HAP-1 (cell line): Measurements from ENCODE around the gene TEX264.

Experiments
- DNase-seq, 2 experiments: peaks; one replicate each; pipeline ENCODE4 v3.0.0-alpha.2; 2016 to 2020; ENCODE audit warnings: low spot score in 2 of 2
- H3K27me3 ChIP-seq: fragments of 250-450 bp; sonication (Bioruptor Pico); 2 replicates; pipeline ENCODE4 v1.5.1; 2020; ENCODE audit warnings: low read depth, mild to moderate bottlenecking, moderate library complexity
- H3K36me3 ChIP-seq: fragments of 250-450 bp; sonication (Bioruptor Pico); replicated peaks from 2 replicates; pipeline ENCODE4 v1.5.1; 2020; ENCODE audit warnings: mild to moderate bottlenecking
- H3K4me1 ChIP-seq: fragments of 250-450 bp; sonication (Bioruptor Pico); 2 replicates; pipeline ENCODE4 v1.5.1; 2020; ENCODE audit warnings: mild to moderate bottlenecking
- H3K4me3 ChIP-seq: fragments of 250-450 bp; sonication (Bioruptor Pico); 2 replicates; pipeline ENCODE4 v1.5.1; 2020; ENCODE audit warnings: mild to moderate bottlenecking, moderate library complexity
- H3K9me3 ChIP-seq: fragments of 250-450 bp; sonication (Bioruptor Pico); 2 replicates; pipeline ENCODE4 v1.5.1; 2020; ENCODE audit warnings: mild to moderate bottlenecking, moderate library complexity
- in situ Hi-C: fragments of 300-500 bp; cut with MboI; formaldehyde crosslinking; loops from 3 replicates; pipeline ENCODE4 v1.14.3; 2020; ENCODE audit warnings: low sequenced_read_pairs, inconsistent platforms, mixed read lengths

Gene TEX264

GRCh38 chr3:51679777-51680176, 8.7 kb downstream of the TEX264 start:
- Histone ChIP-seq H3K27me3 (no peaks in the 10 kb centered on the region), H3K4me1 (no peaks in the 10 kb centered on the region), H3K36me3 (peaks cover 26% of the 10 kb centered on the region), H3K9me3 (no peaks in the 10 kb centered on the region), H3K4me3 (no peak overlapping the region)
- DNase-seq = no peak
- in situ Hi-C loops = no loop called here

DNA sequence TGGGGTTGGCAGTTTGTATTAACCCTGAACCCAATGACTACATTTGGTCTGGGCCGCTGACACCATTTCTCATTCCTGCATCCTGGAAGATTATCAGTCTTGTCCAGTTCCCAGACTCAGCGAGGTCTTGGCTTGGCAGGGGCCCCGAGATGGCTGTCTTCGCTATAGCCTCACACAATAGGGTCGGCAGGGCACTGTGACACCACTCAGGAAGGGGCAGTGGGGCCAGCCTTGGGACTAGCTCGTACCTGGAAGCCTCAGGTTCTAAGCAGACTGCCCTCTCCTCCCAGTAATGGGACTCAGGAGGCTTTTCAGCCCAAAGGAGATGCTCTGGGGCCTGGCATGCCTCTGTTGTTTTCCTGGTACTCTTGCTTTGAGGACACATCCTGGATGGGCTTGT, 9.1 kb downstream of the TEX264 start:
- Histone ChIP-seq H3K36me3 (peaks cover 28% of the 10 kb centered on the region), H3K4me3 (no peak overlapping the region), H3K9me3 (no peaks in the 10 kb centered on the region), H3K4me1 (no peaks in the 10 kb centered on the region), H3K27me3 (no peaks in the 10 kb centered on the region)
- no peak for DNase-seq
- in situ Hi-C loops = no loop called here

- peaks cover 30% of the 10 kb centered on the region for H3K36me3 ChIP-seq
- H3K9me3 ChIP-seq = no peaks in the 10 kb centered on the region
- no peaks in the 10 kb centered on the region for H3K4me1 ChIP-seq
- H3K4me3 ChIP-seq = no peak overlapping the region
- H3K27me3 ChIP-seq = no peaks in the 10 kb centered on the region
- in situ Hi-C loops = no loop called here
- no peak for DNase-seq
Measured at GRCh38 chr3:51680663-51681230, 9.7 kb downstream of the TEX264 start.

- no peak for DNase-seq
- Histone ChIP-seq H3K36me3 (peaks cover 30% of the 10 kb centered on the region), H3K27me3 (no peaks in the 10 kb centered on the region), H3K4me1 (no peaks in the 10 kb centered on the region), H3K4me3 (no peak overlapping the region), H3K9me3 (no peaks in the 10 kb centered on the region)
- in situ Hi-C loops = no loop called here
Measured at GRCh38 chr3:51681453-51681852, 10.4 kb downstream of the TEX264 start.

DNA sequence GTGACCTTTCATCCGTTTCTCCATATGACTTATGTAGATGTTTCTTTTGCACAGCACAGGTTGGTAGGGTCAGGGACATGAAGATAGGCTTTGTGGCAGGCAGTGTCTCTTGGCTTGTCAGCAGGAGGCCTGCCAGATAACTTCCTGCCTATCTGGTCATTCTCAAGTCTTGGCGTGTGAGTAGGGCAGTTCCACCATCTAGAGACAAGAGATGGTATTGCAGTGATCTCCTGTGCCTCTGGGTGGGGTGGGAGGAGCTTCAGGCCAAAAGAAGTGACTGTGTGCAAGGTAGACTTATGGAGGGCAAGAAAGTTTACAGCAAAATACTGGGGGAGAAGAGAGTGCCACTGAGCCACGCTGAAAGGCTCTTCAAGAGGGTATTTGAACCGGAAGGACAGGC, 11.0 kb downstream of the TEX264 start:
- H3K4me3 ChIP-seq = no peak overlapping the region
- in situ Hi-C loops = no loop called here
- H3K4me1 ChIP-seq = no peaks in the 10 kb centered on the region

DNA sequence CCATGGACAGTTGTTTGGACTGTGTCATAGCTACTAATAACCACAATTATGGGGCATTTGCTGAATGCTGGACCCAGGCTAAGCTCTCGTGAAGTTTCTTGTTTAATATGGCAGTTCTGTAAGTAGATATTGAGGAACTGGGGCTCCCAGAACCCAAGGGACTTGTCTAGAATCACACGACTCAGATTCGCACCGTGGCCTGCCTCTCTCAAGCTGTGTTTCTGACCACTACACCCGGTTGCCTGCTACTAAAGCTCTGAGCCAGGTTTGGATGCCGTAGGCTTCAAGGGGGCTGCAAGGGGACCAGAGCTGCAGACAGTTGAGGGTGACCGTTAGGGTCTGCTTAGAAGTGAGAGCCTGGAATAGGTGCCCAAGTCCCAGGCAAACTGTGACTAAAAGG, 11.5 kb downstream of the TEX264 start:
- Histone ChIP-seq H3K4me1 (no peaks in the 10 kb centered on the region), H3K4me3 (no peak overlapping the region), H3K9me3 (no peaks in the 10 kb centered on the region), H3K36me3 (peaks cover 23% of the 10 kb centered on the region), H3K27me3 (no peaks in the 10 kb centered on the region)
- DNase-seq = no peak
- in situ Hi-C loops = no loop called here

More for the DNA sequence above, 11.0 kb downstream of the TEX264 start:
- peaks cover 25% of the 10 kb centered on the region for H3K36me3 ChIP-seq
- H3K9me3 ChIP-seq = no peaks in the 10 kb centered on the region
- no peaks in the 10 kb centered on the region for H3K27me3 ChIP-seq
- peak; percentile 72 to 79 for DNase-seq

- Histone ChIP-seq H3K4me3 (no peak overlapping the region), H3K4me1 (no peaks in the 10 kb centered on the region), H3K9me3 (no peaks in the 10 kb centered on the region), H3K27me3 (no peaks in the 10 kb centered on the region), H3K36me3 (peaks cover 23% of the 10 kb centered on the region)
- no peak for DNase-seq
- in situ Hi-C loops = no loop called here
Measured at GRCh38 chr3:51683566-51683965, 12.5 kb downstream of the TEX264 start.

DNA sequence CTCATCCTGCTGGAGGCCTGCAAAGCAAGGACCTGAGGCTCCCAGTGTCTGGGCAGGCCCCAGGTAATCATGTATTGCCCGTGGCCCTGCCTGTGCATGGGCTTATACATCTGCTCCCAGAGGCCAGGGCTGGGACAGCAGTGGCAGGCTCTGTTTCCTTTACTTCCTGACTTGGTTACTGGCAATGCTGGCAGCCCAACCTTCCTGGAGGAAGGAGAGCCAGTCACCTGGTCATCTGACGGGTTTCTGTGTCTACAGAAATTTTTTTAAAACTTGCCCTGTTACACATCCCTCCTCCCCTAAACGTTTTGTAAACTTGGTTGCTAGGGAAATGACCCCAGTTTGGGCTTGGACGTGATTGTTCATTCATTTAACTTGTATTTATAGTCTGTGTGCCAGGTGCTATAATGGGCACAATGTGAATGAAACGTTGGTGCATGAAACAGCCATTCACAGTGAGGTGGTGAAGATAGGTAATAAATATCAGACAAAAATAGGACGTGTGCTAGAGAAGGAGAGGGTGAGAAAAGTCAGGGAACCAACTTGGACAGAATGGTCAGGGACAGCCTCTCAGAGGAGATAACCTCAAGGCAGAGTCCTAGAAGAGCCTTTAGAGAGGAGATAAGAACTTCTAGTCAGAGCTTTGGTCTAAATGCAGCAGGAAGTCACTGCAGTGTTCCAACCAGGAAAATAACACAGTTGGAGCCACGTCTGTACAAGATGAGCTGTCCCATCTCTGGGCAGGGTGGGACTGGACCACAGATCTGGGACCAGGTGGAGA, 14.1 kb downstream of the TEX264 start:
- Histone ChIP-seq H3K27me3 (no peaks in the 10 kb centered on the region), H3K4me3 (no peak overlapping the region), H3K4me1 (no peaks in the 10 kb centered on the region), H3K36me3 (peaks cover 23% of the 10 kb centered on the region), H3K9me3 (no peaks in the 10 kb centered on the region)
- in situ Hi-C loops = no loop called here
- no peak for DNase-seq

- no peak for DNase-seq
- H3K9me3 ChIP-seq = no peaks in the 10 kb centered on the region
- in situ Hi-C loops = no loop called here
- peaks cover 23% of the 10 kb centered on the region for H3K36me3 ChIP-seq
- no peaks in the 10 kb centered on the region for H3K4me1 ChIP-seq
- no peaks in the 10 kb centered on the region for H3K27me3 ChIP-seq
- no peak overlapping the region for H3K4me3 ChIP-seq
Measured at GRCh38 chr3:51686056-51686455, 15.0 kb downstream of the TEX264 start.

DNA sequence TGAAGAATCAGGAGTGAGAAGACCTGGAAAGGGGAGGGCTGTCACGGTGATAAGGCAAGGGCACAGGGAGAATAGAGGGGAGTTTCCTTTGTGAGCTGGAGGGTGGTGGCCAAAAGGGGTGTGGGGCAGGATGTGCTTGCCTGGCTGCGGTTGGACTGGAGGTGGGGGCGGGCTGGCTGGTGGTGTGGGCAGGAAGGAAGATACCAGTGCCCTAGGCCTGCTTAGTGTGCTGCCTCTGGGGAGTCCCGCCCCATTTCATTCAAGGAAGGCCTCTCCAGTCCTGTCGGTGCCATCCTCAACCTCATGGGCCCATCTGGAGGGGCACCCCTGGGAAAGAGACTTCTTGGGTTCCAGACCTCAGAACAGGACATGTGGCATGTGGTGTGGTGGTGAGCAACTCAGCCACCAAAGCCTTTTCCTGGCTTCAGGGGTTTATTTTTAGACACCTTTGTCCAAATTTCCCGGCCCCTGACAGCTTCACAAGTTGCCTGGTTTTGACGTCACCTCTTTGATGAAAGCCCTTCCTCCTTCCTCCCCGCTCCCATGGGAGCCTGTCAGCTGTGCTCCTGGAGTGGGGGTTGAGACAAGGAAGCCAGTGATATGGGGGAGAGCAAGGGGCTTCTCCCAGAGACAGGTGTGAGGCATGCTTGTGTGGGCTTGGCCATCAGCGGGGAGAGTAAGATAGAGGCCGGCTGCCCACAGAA, 15.6 kb downstream of the TEX264 start:
- in situ Hi-C loops = no loop called here
- H3K27me3 ChIP-seq = no peaks in the 10 kb centered on the region
- H3K4me3 ChIP-seq = no peak overlapping the region
- no peaks in the 10 kb centered on the region for H3K9me3 ChIP-seq
- no peaks in the 10 kb centered on the region for H3K4me1 ChIP-seq
- H3K36me3 ChIP-seq = peaks cover 23% of the 10 kb centered on the region
- no peak for DNase-seq

GRCh38 chr3:51687431-51688205, 16.6 kb downstream of the TEX264 start:
- H3K36me3 ChIP-seq = peaks cover 16% of the 10 kb centered on the region
- H3K27me3 ChIP-seq = no peaks in the 10 kb centered on the region
- no peaks in the 10 kb centered on the region for H3K9me3 ChIP-seq
- H3K4me1 ChIP-seq = no peaks in the 10 kb centered on the region
- in situ Hi-C loops = no loop called here
- DNase-seq = no peak
- H3K4me3 ChIP-seq = no peak overlapping the region

DNA sequence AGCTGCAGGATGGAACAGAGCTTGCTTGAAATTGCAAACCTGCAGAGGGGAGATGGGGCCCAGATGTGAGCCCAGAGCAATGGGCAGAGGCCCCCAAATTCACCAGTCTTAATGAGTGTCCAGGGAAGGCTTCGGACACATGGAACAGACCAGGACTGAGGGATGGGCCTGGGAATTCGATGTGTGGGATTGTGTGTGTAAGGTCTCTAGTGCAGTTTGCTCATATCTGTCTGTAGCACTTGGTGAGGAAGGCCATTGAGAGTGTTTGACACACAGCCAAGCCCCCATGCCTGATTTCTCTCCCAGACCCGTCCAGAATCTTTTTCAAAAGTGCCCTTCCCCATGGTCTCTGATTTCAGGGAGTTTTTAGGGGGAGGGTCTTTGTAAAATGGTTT, 17.2 kb downstream of the TEX264 start:
- H3K9me3 ChIP-seq = no peaks in the 10 kb centered on the region
- no peak overlapping the region for H3K4me3 ChIP-seq
- H3K36me3 ChIP-seq = peaks cover 15% of the 10 kb centered on the region
- in situ Hi-C loops = no loop called here
- H3K27me3 ChIP-seq = no peaks in the 10 kb centered on the region
- no peaks in the 10 kb centered on the region for H3K4me1 ChIP-seq
- no peak for DNase-seq

DNA sequence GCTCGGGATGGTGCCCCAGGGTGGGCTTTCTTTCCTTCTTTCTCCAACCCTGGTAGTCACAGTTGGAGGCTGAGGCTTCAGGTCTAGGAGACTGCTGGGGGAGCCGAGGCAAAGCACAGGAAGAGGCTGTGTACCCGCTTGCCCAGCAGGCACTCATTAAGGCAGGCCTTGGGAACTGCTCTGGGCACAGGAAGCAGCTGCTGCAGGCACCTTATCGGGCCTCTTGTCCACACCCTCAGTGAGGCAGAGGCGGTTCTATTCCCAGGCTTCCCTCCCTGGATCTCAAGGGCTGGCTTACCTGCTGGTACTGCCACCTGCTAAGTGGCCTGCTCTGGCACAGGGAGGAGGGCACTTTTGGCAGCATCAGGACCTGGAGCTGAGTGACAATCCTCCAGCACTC, 20.0 kb downstream of the TEX264 start:
- Histone ChIP-seq H3K36me3 (peaks cover 2% of the 10 kb centered on the region; the same call in 1 of the 2 replicates), H3K4me1 (no peaks in the 10 kb centered on the region), H3K27me3 (no peaks in the 10 kb centered on the region), H3K9me3 (no peaks in the 10 kb centered on the region), H3K4me3 (no peak overlapping the region)
- DNase-seq = no peak
- in situ Hi-C loops = no loop called here
